ENCODE measurements around the gene PRR14.

PRR14 gene

GRCh38 chr16:30658731-30659506, 8.2 kb downstream of the PRR14 start:
- Histone ChIP-seq H3K9me3 (no peaks in the 10 kb centered on the region), H3K4me1 (ENCODE audit: control insufficient read depth in 1 of 2, insufficient read depth in 1 of 2, low read depth in 1 of 2, low read length in 1 of 2) (peaks cover 45 to 49% of the 10 kb centered on the region in 2 experiments), H3K27me3 (no peaks in the 10 kb centered on the region), H3K4me3 (ENCODE audit: low read depth in 1 of 2, low read length in 1 of 2) (peak overlapping the region; percentile 90 to 97), H3K27ac (peak overlapping the region; percentile 97), H3K36me3 (peaks cover 73% of the 10 kb centered on the region)
- no peak for TF ChIP-seq CTCF (IDR thresholded peaks at IDR 0.05)

- peaks cover 73% of the 10 kb centered on the region for H3K36me3 ChIP-seq
- no peak for TF ChIP-seq CTCF (IDR thresholded peaks at IDR 0.05)
- H3K4me1 ChIP-seq (ENCODE audit: control insufficient read depth in 1 of 2, insufficient read depth in 1 of 2, low read depth in 1 of 2, low read length in 1 of 2), result peaks cover 45 to 49% of the 10 kb centered on the region in 2 experiments
- H3K27me3 ChIP-seq, result no peaks in the 10 kb centered on the region
- peak overlapping the region; percentile 97 for H3K27ac ChIP-seq
- H3K9me3 ChIP-seq, result no peaks in the 10 kb centered on the region
- peak overlapping the region; percentile 90 to 97 for H3K4me3 ChIP-seq (ENCODE audit: low read depth in 1 of 2, low read length in 1 of 2)
Observed at GRCh38 chr16:30659507-30660423, 9.0 kb downstream of the PRR14 start.

GRCh38 chr16:30660424-30661261, 9.9 kb downstream of the PRR14 start:
- peaks cover 73% of the 10 kb centered on the region for H3K36me3 ChIP-seq
- H3K27me3 ChIP-seq, result no peaks in the 10 kb centered on the region
- peaks cover 45 to 49% of the 10 kb centered on the region in 2 experiments for H3K4me1 ChIP-seq (ENCODE audit: control insufficient read depth in 1 of 2, insufficient read depth in 1 of 2, low read depth in 1 of 2, low read length in 1 of 2)
- no peaks in the 10 kb centered on the region for H3K9me3 ChIP-seq
- peak overlapping the region; percentile 97 for H3K27ac ChIP-seq
- H3K4me3 ChIP-seq (ENCODE audit: low read depth in 1 of 2, low read length in 1 of 2), result peak overlapping the region; percentile 90 to 97
- TF ChIP-seq CTCF (IDR thresholded peaks at IDR 0.05), result no peak

GRCh38 chr16:30662449-30662848, 11.7 kb downstream of the PRR14 start:
- Histone ChIP-seq H3K27ac (no peak overlapping the region), H3K4me1 (ENCODE audit: control insufficient read depth in 1 of 2, insufficient read depth in 1 of 2, low read depth in 1 of 2, low read length in 1 of 2) (peaks cover 36 to 41% of the 10 kb centered on the region in 2 experiments), H3K9me3 (no peaks in the 10 kb centered on the region), H3K4me3 (ENCODE audit: low read depth in 1 of 2, low read length in 1 of 2) (no peak overlapping the region), H3K27me3 (no peaks in the 10 kb centered on the region), H3K36me3 (peaks cover 73% of the 10 kb centered on the region)
- TF ChIP-seq CTCF (IDR thresholded peaks at IDR 0.05), result no peak

- H3K36me3 ChIP-seq, result peaks cover 78% of the 10 kb centered on the region
Observed at GRCh38 chr16:30663038-30663437, 12.3 kb downstream of the PRR14 start.

More at GRCh38 chr16:30663038-30663437, 12.3 kb downstream of the PRR14 start:
- no peaks in the 10 kb centered on the region for H3K27me3 ChIP-seq
- no peak overlapping the region for H3K27ac ChIP-seq
- H3K4me3 ChIP-seq (ENCODE audit: low read depth in 1 of 2, low read length in 1 of 2), result no peak overlapping the region
- H3K4me1 ChIP-seq (ENCODE audit: control insufficient read depth in 1 of 2, insufficient read depth in 1 of 2, low read depth in 1 of 2, low read length in 1 of 2), result peaks cover 32 to 38% of the 10 kb centered on the region in 2 experiments
- no peak for TF ChIP-seq CTCF (IDR thresholded peaks at IDR 0.05)
- H3K9me3 ChIP-seq, result no peaks in the 10 kb centered on the region
